HG03108 (cell line): ENCODE data around the gene LRRC25.
A peak's percentile ranks its signal among the peaks of the same experiment; 100 is the strongest.

Experiments
- ATAC-seq: cut with Tn5 transposase; IDR thresholded peaks from one replicate; pipeline ENCODE4 v1.9.1; 2021; ENCODE audit warnings: moderate library complexity; ENCODE audit not compliant: unreplicated experiment

Gene LRRC25

GRCh38 chr19:18397242-18398202 is at the start of gene LRRC25:
Gene LRRC25 (minus strand): TSS chr19:18397622. CDS start chr19:18396963, 659 bp downstream.
- no peak for ATAC-seq

DNA sequence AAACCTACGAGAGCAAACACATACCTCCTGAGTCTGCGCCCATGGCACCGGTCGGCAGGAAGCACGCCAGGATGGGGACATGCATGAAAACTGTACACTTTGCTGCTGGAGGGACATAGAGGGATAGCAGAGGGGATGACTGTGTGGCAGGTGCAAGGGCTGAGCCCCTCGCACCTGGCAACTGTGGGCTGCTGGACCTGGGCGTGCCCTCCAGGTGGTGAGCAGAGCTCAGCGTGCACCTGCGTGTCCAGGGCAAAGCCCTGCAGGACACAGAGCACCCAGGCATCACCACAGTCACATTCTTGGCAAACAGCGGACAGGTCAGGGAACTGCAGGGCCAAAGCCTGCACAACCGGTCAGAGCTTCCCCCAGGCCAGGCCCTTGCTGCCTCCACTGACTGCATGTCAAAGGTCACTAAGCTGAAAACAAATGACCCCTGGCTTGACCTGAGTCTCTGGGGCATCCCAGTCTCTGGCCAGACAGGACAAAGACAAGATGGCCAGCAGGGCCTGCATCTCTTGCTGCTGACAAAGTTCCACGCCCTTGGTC is 49.5 kb upstream of the LRRC25 start:
- no peak for ATAC-seq

- ATAC-seq, result no peak
Measured at GRCh38 chr19:18446145-18446810, 48.9 kb upstream of the LRRC25 start.

GRCh38 chr19:18445262-18445948 is 48.0 kb upstream of the LRRC25 start:
- no peak for ATAC-seq

DNA sequence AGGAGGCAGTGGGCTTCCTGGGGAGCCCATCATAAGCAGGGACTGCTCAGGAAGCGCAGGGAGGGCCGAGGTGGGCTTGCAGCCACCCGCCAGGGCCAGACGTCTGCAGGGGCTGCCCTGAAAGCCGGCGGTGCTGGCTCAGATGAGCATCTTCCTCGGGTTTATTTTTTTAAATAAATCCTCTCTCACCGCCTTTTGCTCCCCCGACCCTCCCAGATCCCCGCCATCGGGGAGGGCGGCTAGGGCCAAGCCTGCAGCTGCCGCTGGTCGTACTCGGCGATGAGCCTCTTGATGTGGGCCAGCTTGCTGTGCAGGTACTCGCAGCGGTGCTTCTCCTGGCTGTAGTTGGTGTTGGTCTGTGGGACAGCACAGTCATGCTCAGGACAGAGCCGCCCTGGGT is 47.1 kb upstream of the LRRC25 start:
- no peak for ATAC-seq

DNA sequence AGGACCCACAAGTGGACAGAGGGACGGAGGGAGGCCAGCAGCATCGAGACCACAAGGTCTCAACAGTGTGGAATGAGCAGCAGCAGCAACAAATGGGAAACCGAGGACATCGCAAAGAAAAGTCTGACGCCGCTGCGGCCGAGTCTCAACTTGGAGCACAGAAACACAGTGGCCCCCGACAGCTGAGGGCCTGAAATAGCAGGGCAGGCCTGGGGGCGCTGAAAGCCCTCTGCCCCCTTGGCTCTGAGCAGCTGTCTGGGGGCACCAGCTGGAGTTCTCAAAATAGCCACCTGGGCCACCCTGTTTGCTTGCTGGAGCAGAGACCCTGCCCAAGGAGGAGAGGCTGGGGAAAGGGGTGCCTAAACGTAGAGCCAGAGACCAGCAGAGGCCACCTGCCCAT is 46.4 kb upstream of the LRRC25 start:
- ATAC-seq, result no peak

- no peak for ATAC-seq
Measured at GRCh38 chr19:18443406-18443805, 46.0 kb upstream of the LRRC25 start.

DNA sequence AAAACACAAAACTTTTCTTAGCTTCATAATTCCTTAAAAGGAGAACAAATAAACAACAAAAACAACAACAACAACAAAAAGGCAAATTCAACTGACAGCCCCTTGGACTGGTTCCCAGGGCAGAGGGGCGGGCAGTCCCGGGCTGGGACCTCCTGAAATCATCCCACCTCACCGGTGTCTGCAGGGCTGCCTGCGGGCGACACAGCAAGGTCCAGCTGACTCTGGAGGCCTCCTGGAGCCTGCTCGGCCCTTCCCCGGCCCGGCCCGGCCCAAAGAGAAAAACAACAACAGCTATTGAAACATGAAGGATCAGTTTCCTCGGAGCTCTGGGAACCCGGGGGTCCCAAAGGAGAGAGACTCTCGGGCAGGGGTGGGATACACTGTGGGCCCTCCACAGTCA is 45.5 kb upstream of the LRRC25 start:
- ATAC-seq, result no peak

DNA sequence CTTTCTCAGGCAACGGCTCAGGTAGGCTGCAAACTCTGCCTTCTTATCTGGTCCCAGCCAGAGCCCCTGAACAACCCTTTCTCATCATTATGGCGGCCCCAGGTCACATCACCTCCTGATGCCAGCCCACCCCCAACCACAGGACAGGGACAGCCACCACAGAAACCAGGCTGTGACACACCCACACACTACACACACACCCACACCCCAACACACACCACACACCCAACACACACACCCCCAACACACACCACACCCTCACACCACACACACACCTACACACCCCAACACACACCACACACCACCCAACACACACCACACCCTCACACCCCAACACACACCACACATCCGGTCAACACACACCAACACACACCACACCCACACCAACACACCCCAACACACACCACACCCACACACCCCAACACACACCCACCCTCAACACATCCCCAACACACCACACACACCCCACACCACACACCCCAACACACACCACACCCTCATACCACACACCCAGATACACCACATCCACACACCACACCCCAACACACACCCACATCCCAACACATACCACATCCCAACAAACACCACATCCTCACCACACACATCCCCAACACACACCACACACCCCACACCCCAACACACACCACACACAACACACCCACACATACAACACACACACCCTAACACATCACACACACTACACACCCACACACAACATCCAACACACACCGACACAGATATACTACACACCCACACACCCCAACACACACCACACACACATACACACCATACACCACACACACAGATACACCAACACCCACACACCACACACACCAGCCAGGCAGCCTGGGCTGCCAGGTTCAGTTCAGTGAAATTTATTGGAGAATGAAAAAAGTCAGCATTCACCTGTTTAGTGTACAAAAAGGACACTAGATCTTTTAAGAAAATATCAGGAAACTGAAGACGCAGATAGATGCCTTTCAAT is 44.7 kb upstream of the LRRC25 start:
- no peak for ATAC-seq

DNA sequence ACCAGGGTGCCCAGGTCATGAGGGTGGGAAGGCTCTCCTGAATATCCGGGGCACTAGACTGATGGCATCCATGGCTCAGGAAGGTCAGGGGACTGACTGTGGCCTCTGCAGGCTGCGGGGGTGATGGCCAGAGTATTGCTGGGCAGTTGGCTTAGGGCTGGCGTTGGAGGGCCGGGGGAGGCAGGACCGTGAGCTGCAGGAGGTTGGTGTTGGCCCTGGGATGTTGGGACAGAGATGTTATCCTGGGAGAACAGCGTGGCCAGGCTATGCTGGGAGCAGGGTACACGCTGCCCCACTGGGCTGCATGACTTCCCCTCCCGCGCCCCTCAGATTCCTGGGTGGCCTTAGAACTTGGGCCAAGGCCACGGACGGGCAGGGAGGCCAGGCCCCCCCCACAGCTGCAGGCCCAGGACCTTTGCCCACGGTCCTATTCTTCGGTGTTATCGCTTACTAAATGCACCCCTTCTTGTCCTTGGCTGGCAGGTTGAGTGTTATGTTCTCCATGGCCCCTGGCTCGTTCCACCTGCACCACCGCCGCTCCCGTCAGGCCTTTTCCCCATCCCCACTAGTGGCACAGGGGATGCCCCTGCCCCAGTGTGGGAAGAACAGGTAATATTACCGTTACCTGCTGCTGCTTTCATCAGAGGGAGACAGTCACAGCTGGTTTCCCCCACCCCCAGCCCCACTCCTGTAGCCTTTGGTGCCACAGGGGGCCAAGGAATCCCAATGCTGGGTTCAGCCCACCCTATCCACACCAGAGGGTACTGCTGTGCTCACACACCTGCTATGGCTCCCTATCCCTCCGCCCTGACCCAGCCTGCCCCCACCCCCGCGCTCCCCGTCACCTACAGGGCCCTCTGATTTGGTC is 43.7 kb upstream of the LRRC25 start:
- ATAC-seq, result no peak

DNA sequence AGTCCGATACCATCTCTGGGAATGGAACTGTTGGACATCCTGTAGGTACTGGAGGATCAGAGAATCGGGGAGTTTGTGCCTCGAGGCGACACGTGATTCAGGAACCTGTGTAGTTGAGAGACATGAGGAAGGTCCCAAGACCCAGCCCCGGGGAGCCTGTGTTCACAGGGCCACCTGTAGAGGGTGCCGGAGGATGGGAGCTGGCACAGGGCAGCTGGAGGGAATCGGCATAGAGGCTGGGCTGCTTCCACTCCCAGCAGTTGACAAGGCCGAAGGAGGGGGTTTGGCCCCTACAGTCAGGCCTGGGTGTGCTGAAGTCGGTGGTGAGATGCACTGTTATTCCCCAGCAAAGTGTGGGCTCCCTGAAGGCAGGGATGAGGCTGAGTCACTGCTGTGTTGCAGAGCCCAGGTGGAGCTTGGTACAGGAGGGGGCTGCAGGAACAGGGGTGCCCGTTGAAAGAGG is 43.0 kb upstream of the LRRC25 start:
- no peak for ATAC-seq

- ATAC-seq, result no peak
Measured at GRCh38 chr19:18439910-18440237, 42.5 kb upstream of the LRRC25 start.

GRCh38 chr19:18439025-18439909 is 41.8 kb upstream of the LRRC25 start:
- ATAC-seq, result no peak

DNA sequence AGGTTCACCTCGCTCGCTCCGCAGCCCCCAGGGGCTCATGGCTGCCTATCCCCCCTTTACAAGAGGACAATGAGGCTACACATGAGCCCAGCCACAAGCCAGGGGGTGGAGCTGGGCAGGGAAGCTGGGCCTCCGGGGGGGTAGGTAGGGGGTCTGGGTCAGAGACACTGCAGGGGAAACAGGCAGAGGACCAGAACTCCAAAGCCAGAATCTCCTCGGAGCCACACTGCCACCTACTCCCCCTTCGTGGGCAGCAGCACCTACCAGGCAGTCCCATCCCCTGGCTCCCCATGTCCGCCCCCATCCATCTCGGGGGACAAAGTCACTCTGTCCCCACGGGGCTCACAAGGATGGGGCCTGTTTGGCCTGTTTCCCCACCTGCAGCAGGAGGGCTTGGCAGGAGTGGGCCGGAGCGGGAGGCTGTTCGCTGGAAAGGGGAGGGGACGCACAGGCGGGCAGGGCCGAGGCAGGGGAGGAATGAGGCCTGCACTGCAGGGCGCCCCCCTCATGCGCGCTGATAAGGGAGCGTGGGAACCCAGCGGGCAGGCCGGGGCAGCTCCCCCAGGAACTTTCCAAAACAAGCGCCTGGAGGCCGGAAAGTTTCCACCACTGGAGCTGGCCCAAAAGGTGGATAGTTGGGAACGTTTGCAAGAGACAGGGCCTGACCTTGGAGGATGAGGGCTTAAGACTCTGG is 41.1 kb upstream of the LRRC25 start:
- no peak for ATAC-seq

- ATAC-seq, result peak; percentile 2
Measured at GRCh38 chr19:18437491-18438330, 40.3 kb upstream of the LRRC25 start, which contains the start of gene ISYNA1. Gene ISYNA1 (minus strand): TSS chr19:18438133. CDS start chr19:18437979, 154 bp downstream.

- peak; percentile 58 for ATAC-seq
Measured at GRCh38 chr19:18436671-18437490, 39.5 kb upstream of the LRRC25 start.
